GM10266 (cell line): ENCODE data around the gene NPFF.

Experiments used
- DNase-seq: peaks from one replicate; pipeline ENCODE4 v3.0.0; 2012; ENCODE audit errors: extremely low spot score
- TF ChIP-seq, protein P1 (sequence below): IDR thresholded peaks from 2 replicates; pipeline ENCODE4 v1.5.1; 2012; ENCODE audit warnings: mild to moderate bottlenecking, low read depth; ENCODE audit not compliant: control insufficient read depth, insufficient read depth; ENCODE audit errors: missing control alignments

NPFF gene

DNA sequence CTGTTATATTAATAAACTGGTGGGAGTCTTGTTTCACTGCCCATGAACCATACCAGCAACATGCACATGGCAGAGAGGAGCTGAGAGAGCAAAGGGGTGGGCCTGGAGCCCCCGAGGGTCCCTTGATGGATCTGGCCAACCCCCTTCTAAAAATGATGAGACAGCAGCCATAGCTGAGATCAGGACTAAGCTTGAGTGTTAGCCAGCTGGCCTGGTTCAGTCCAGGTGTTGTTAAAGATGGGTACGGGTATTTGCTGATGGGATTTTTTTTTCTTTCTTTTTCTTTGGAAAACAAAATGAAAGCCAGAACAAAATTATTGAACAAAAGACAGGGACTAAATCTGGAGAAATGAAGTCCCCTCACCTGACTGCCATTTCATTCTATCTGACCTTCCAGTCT lies 39.4 kb downstream of the NPFF start:
- DNase-seq, result no peak
- TF ChIP-seq, protein P1, sequence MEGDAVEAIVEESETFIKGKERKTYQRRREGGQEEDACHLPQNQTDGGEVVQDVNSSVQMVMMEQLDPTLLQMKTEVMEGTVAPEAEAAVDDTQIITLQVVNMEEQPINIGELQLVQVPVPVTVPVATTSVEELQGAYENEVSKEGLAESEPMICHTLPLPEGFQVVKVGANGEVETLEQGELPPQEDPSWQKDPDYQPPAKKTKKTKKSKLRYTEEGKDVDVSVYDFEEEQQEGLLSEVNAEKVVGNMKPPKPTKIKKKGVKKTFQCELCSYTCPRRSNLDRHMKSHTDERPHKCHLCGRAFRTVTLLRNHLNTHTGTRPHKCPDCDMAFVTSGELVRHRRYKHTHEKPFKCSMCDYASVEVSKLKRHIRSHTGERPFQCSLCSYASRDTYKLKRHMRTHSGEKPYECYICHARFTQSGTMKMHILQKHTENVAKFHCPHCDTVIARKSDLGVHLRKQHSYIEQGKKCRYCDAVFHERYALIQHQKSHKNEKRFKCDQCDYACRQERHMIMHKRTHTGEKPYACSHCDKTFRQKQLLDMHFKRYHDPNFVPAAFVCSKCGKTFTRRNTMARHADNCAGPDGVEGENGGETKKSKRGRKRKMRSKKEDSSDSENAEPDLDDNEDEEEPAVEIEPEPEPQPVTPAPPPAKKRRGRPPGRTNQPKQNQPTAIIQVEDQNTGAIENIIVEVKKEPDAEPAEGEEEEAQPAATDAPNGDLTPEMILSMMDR, result no peak

GRCh38 chr12:53467082-53467481 lies 40.2 kb downstream of the NPFF start:
- DNase-seq, result no peak
- TF ChIP-seq, protein P1, result no peak

- TF ChIP-seq, protein P1, result no peak
- no peak for DNase-seq
Observed at GRCh38 chr12:53466640-53467039, 40.6 kb downstream of the NPFF start.

GRCh38 chr12:53465679-53466078 lies 41.6 kb downstream of the NPFF start:
- TF ChIP-seq, protein P1, result no peak
- no peak for DNase-seq

GRCh38 chr12:53464685-53465418 lies 42.4 kb downstream of the NPFF start:
- DNase-seq, result no peak
- TF ChIP-seq, protein P1, result no peak

DNA sequence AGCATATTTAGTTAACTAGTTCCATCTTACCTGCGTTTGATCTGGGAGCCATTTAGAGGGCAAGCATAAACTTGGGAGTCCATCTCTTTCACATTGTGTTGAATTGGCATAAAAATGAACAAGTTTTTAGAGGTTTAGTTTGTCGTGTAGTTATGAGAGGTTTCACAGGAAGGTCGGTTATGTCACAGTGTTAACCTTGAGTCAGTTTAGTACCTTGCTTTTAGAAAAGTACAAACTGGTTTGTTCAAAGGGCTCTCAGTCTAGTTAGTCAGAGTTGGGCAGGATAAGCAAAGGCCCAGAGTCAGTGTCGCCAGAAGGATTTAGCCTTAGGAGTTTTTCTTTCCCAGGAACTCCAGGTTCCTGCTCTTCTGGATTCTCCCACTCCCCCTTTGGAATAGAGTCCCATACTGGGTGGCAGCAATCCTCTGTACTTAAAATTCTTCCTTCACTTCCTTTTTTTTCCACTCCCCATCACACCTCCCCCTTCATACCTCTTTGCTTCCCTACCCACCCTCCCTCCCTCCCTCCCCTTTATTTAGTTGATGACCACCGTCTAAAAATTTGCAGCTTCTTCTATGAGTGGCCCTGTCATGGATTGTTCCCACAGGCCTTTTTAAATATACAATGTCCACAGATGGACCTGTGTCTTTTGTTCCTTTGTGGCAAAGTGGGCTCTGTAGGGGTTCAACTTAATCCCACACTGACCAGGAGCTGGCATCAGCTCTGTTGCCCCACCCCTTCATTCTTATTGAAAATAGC lies 43.3 kb downstream of the NPFF start:
- DNase-seq, result no peak
- TF ChIP-seq, protein P1, result no peak

GRCh38 chr12:53462935-53463334 lies 44.3 kb downstream of the NPFF start:
- no peak for DNase-seq
- TF ChIP-seq, protein P1, result no peak
